SH-SY5Y (cell line): ENCODE results near the gene GABBR1.

ENCODE experiments used
- GATA2 ChIP-seq: IDR thresholded peaks from 2 replicates; pipeline ENCODE4 v1.6.1; 2011; ENCODE audit warnings: mild to moderate bottlenecking, low read depth, low read length
- GATA3 ChIP-seq: IDR thresholded peaks from 2 replicates; pipeline ENCODE4 v1.6.1; 2011; ENCODE audit warnings: low read depth, mild to moderate bottlenecking, low read length, moderate library complexity

GRCh38 chr6:29591677-29592076 lies 41.3 kb downstream of the GABBR1 start:
- TF ChIP-seq GATA3 (no peak), GATA2 (no peak)
